Activated naive CD4-positive, alpha-beta T cell treated with anti-CD3 and anti-CD28 coated beads for 36 hours (primary cell): ENCODE data around the gene CDC40. TPM values are rescaled to one million over a fixed set of nuclear protein-coding genes. Genes with fewer than 3 reads are reported as not detected.
A peak's percentile ranks its signal among the peaks of the same experiment; 100 is the strongest.

Experiments
- CTCF ChIA-PET: fragments of 350-600 bp; sonication (Branson Sonifier 250); formaldehyde crosslinking; loops from one replicate; lab custom pipeline; 2021; ENCODE audit warnings: antibody characterized with exemption; lab: Charles Lee
- DNase-seq: peaks from one replicate; pipeline ENCODE4 v3.0.0-alpha.2; 2020
- H3K27ac Mint-ChIP-seq: one replicate; pipeline ENCODE4 v1.8.0; 2021; ENCODE audit warnings: mild to moderate bottlenecking, mixed read lengths
- H3K27me3 Mint-ChIP-seq: one replicate; pipeline ENCODE4 v1.8.0; 2021; ENCODE audit warnings: low read depth, mixed read lengths
- H3K36me3 Mint-ChIP-seq: one replicate; pipeline ENCODE4 v1.8.0; 2021; ENCODE audit warnings: low read depth, mixed read lengths
- H3K4me1 Mint-ChIP-seq: one replicate; pipeline ENCODE4 v1.8.0; 2021; ENCODE audit warnings: low read depth, mixed read lengths
- H3K4me3 Mint-ChIP-seq: one replicate; pipeline ENCODE4 v1.8.0; 2021; ENCODE audit warnings: mild to moderate bottlenecking, moderate library complexity, mixed read lengths
- H3K9me3 Mint-ChIP-seq: one replicate; pipeline ENCODE4 v1.8.0; 2021; ENCODE audit warnings: mixed read lengths
- intact Hi-C: fragments of 100-400 bp; cut with micrococcal nuclease; formaldehyde crosslinking; loops from one replicate; pipeline ENCODE4 v1.15.1; 2023
- total RNA-seq, 2 experiments: library from RNA; stranded (reverse); gene quantifications; one replicate each; pipeline ENCODE4 v1.2.3, GENCODE V29; 2021

The CDC40 gene
- total RNA-seq, 2 experiments from 2014 or later: 27.0 to 28.5 TPM

GRCh38 chr6:110181131-110182030 lies 1.2 kb downstream of the CDC40 start:
- H3K36me3 Mint-ChIP-seq: no peaks in the 10 kb centered on the region
- no peaks in the 10 kb centered on the region for H3K9me3 Mint-ChIP-seq
- peaks cover 18% of the 10 kb centered on the region for H3K4me1 Mint-ChIP-seq
- intact Hi-C loops: loop anchor here (2.0 to 10.0 kb wide), 4 partner anchors 116 to 799 kb away; partner anchors contain the start of genes CD164, MICAL1 and ZBTB24
- CTCF ChIA-PET: interaction anchor here (0.7 to 1.1 kb wide), 2 partner anchors 25 to 209 kb away, joined by 3 read pairs; no protein-coding TSS in a partner anchor
- no peak overlapping the region for H3K4me3 Mint-ChIP-seq
- peaks cover 4% of the 10 kb centered on the region for H3K27me3 Mint-ChIP-seq
- peak; percentile 51 for DNase-seq
- H3K27ac Mint-ChIP-seq: no peak overlapping the region

GRCh38 chr6:110183292-110183885 lies 3.2 kb downstream of the CDC40 start:
- Mint-ChIP-seq H3K27me3 (peaks cover 1% of the 10 kb centered on the region), H3K36me3 (peaks cover 1% of the 10 kb centered on the region), H3K27ac (no peak overlapping the region), H3K4me3 (no peak overlapping the region), H3K4me1 (peaks cover 26% of the 10 kb centered on the region), H3K9me3 (no peaks in the 10 kb centered on the region)
- CTCF ChIA-PET: interaction anchor here (1.3 kb wide), 1 partner anchor 9 kb away, joined by 3 read pairs; no protein-coding TSS in a partner anchor
- intact Hi-C loops: loop anchor here (5.0 to 10.0 kb wide), 3 partner anchors 114 to 801 kb away; partner anchors contain the start of genes CD164 and MICAL1
- DNase-seq: no peak

DNA sequence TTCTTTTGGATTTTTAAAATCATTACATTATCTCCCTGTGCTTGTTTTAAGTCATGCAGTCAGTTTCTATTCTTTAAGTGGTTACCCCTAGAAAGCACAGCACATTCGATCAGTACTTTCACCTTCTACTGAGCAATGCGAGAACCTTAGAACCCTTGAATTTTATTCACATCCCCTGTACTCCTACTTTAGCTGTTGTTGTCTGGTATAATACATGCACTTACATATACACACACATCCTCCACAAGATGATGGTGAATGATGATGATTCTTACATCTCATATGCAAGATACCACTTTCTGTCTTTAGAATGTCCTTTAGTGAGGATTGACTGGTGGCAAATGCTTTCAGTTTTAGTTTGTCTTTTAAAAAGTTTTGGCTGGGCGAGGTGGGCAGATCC lies 5.7 kb downstream of the CDC40 start:
- Mint-ChIP-seq H3K27me3 (no peaks in the 10 kb centered on the region), H3K9me3 (no peaks in the 10 kb centered on the region), H3K27ac (no peak overlapping the region), H3K4me1 (peaks cover 31% of the 10 kb centered on the region), H3K36me3 (peaks cover 1% of the 10 kb centered on the region), H3K4me3 (no peak overlapping the region)
- intact Hi-C loops: loop anchor here (10.0 kb wide), 1 partner anchor 731 kb away; the partner anchor contains the start of gene MICAL1
- no peak for DNase-seq
- CTCF ChIA-PET: interaction anchor here (0.7 kb wide), 1 partner anchor 204 kb away, joined by 3 read pairs; no protein-coding TSS in a partner anchor

DNA sequence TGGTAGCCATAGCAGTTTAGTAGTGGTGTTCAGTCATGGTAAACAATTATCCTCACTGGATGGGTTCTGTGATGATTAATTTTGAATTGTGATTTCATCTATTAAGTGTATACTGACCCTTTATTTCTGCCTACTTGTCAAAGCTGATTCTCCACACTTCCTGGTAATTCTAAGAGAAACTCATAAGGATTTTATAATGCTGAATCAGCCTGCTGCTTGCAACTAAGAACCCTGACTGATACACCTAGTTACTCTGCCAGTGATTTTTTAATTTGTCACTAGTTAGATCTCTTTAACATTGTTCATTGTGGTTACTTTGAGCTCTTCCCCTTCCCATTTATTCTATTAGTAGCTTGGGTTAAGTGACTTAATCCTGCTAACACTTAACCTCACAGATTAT lies 8.6 kb downstream of the CDC40 start:
- Mint-ChIP-seq H3K4me3 (no peak overlapping the region), H3K27me3 (no peaks in the 10 kb centered on the region)
- CTCF ChIA-PET: interaction anchor here (0.7 kb wide), 1 partner anchor 11 kb away, joined by 3 read pairs; no protein-coding TSS in a partner anchor

GRCh38 chr6:110190726-110191125 lies 10.5 kb downstream of the CDC40 start:
- Mint-ChIP-seq H3K4me3 (no peak overlapping the region), H3K4me1 (peaks cover 33% of the 10 kb centered on the region), H3K36me3 (peaks cover 9% of the 10 kb centered on the region), H3K27me3 (no peaks in the 10 kb centered on the region), H3K27ac (no peak overlapping the region), H3K9me3 (no peaks in the 10 kb centered on the region)
- intact Hi-C loops: no loop called here
- CTCF ChIA-PET: no interaction called here
- no peak for DNase-seq

More for the DNA sequence above, 8.6 kb downstream of the CDC40 start:
- DNase-seq: no peak
- no peak overlapping the region for H3K27ac Mint-ChIP-seq
- intact Hi-C loops: loop anchor here (10.0 kb wide), 1 partner anchor 734 kb away; the partner anchor contains the start of gene MICAL1
- H3K9me3 Mint-ChIP-seq: no peaks in the 10 kb centered on the region
- peaks cover 2% of the 10 kb centered on the region for H3K36me3 Mint-ChIP-seq
- peaks cover 35% of the 10 kb centered on the region for H3K4me1 Mint-ChIP-seq

GRCh38 chr6:110191477-110191876 lies 11.2 kb downstream of the CDC40 start:
- no peak overlapping the region for H3K27ac Mint-ChIP-seq
- H3K9me3 Mint-ChIP-seq: no peaks in the 10 kb centered on the region
- DNase-seq: no peak
- no peak overlapping the region for H3K4me3 Mint-ChIP-seq
- H3K27me3 Mint-ChIP-seq: no peaks in the 10 kb centered on the region
- H3K4me1 Mint-ChIP-seq: peaks cover 29% of the 10 kb centered on the region
- H3K36me3 Mint-ChIP-seq: peaks cover 8% of the 10 kb centered on the region
- intact Hi-C loops: no loop called here
- CTCF ChIA-PET: no interaction called here

DNA sequence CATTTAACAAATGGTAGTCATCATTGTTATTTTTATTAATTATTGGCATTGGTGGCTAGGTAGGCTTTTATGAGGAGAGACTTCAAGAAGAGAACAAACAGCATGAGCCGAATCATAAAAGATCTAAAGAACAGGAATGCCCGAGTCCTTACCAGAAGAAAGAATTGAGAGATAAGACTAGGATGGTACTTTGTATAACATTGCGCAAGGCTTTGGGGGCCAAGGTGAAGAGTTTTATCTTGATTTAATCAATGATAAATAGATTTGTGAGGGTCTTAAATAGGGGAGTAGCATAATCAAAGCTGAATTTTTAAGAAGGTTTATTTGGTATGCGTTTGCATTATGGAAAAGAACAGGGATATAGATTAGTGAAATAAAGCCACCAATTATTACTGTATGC lies 15.4 kb downstream of the CDC40 start:
- CTCF ChIA-PET: no interaction called here
- no peaks in the 10 kb centered on the region for H3K27me3 Mint-ChIP-seq

DNA sequence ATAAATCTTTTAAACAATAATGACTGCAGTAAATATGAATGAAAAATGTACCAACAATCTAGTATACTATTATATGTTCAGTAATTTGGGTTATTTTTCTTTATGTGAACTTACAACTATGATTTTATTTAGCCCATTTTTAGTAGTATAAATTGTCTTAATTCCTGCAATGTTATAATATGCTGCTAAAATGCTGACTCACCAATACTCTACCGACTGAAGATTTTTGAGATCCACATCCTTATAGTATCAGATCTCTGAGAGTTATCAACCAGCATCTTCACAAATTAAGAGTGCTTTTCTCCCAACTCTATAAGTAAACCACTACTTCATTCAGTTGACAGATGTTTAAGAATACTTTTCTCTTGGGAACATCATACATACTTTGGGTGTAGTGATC lies 16.6 kb downstream of the CDC40 start:
- no peaks in the 10 kb centered on the region for H3K27me3 Mint-ChIP-seq
- H3K9me3 Mint-ChIP-seq: no peaks in the 10 kb centered on the region
- H3K4me3 Mint-ChIP-seq: no peak overlapping the region
- H3K36me3 Mint-ChIP-seq: peaks cover 10% of the 10 kb centered on the region
- no peak for DNase-seq
- H3K27ac Mint-ChIP-seq: no peak overlapping the region
- CTCF ChIA-PET: no interaction called here
- intact Hi-C loops: no loop called here
- peaks cover 15% of the 10 kb centered on the region for H3K4me1 Mint-ChIP-seq

More for the DNA sequence above, 15.4 kb downstream of the CDC40 start:
- H3K9me3 Mint-ChIP-seq: no peaks in the 10 kb centered on the region
- H3K4me1 Mint-ChIP-seq: peaks cover 15% of the 10 kb centered on the region
- peaks cover 10% of the 10 kb centered on the region for H3K36me3 Mint-ChIP-seq
- H3K27ac Mint-ChIP-seq: no peak overlapping the region
- intact Hi-C loops: no loop called here
- no peak overlapping the region for H3K4me3 Mint-ChIP-seq
- DNase-seq: no peak

GRCh38 chr6:110198561-110198960 lies 18.3 kb downstream of the CDC40 start:
- CTCF ChIA-PET: interaction anchor here (1.6 kb wide), 1 partner anchor 20 kb away, joined by 5 read pairs; no protein-coding TSS in a partner anchor
- Mint-ChIP-seq H3K27me3 (no peaks in the 10 kb centered on the region), H3K36me3 (peaks cover 10% of the 10 kb centered on the region), H3K9me3 (no peaks in the 10 kb centered on the region), H3K27ac (no peak overlapping the region), H3K4me3 (no peak overlapping the region), H3K4me1 (peaks cover 14% of the 10 kb centered on the region)
- intact Hi-C loops: no loop called here
- DNase-seq: no peak

DNA sequence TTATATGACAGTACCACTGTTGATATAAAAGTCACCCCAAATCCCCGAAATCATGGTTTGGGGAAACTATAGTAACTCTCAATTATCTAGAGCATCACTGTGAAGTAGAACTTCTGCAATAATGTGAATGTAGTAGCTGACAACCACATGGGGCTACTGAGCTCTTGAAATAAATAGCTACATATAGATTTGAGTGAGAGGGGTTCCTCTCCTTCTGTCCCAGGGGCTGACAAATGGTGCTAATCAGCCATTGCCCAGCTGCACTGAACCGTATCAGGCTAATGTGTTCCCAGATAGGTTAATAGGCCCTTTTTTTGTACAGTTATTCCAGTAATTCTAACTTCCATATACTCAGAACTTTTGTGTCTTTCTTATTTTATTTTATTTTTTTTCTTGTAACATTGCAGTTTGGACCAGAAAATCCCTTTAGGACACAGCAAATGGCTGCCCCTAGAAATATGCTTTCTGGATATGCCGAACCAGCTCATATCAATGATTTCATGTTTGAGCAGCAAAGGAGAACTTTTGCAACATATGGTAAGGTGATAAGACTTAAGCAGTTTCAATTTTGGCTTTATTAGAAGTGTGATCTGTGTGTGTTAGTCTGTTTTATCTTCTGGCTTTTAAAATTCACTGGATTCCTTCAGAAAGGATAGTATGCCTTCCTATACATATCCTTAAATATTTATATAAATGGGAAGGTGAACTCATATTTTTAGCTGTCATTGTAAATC lies 21.1 kb downstream of the CDC40 start:
- DNase-seq: no peak
- H3K27ac Mint-ChIP-seq: no peak overlapping the region
- intact Hi-C loops: no loop called here
- CTCF ChIA-PET: no interaction called here
- no peaks in the 10 kb centered on the region for H3K9me3 Mint-ChIP-seq
- H3K27me3 Mint-ChIP-seq: no peaks in the 10 kb centered on the region
- H3K36me3 Mint-ChIP-seq: peaks cover 3% of the 10 kb centered on the region
- H3K4me3 Mint-ChIP-seq: no peak overlapping the region
- peaks cover 2% of the 10 kb centered on the region for H3K4me1 Mint-ChIP-seq

- Mint-ChIP-seq H3K27me3 (no peaks in the 10 kb centered on the region), H3K9me3 (no peaks in the 10 kb centered on the region), H3K4me1 (no peaks in the 10 kb centered on the region), H3K36me3 (peaks cover 14% of the 10 kb centered on the region), H3K27ac (no peak overlapping the region), H3K4me3 (no peak overlapping the region)
- no peak for DNase-seq
- CTCF ChIA-PET: interaction anchor here (0.6 kb wide), 1 partner anchor 38 kb away, joined by 3 read pairs; no protein-coding TSS in a partner anchor
- intact Hi-C loops: no loop called here
Measured at GRCh38 chr6:110207652-110208051, 27.4 kb downstream of the CDC40 start.

- DNase-seq: no peak
- Mint-ChIP-seq H3K9me3 (no peaks in the 10 kb centered on the region), H3K4me1 (no peaks in the 10 kb centered on the region), H3K27ac (no peak overlapping the region), H3K36me3 (peaks cover 33% of the 10 kb centered on the region), H3K4me3 (no peak overlapping the region), H3K27me3 (no peaks in the 10 kb centered on the region)
- CTCF ChIA-PET: no interaction called here
- intact Hi-C loops: no loop called here
Measured at GRCh38 chr6:110211753-110212152, 31.5 kb downstream of the CDC40 start.
